ENCODE results near the gene ZFYVE9. TPM values are rescaled to one million over a fixed set of nuclear protein-coding genes. Genes with fewer than 3 reads are reported as not detected.

Gene ZFYVE9
- total and polyA plus RNA-seq, 2 of the 13 experiments (the other 11 are each of a cell fraction or from before 2014, with no cell fraction given) = 9.2 to 19.8 TPM

DNA sequence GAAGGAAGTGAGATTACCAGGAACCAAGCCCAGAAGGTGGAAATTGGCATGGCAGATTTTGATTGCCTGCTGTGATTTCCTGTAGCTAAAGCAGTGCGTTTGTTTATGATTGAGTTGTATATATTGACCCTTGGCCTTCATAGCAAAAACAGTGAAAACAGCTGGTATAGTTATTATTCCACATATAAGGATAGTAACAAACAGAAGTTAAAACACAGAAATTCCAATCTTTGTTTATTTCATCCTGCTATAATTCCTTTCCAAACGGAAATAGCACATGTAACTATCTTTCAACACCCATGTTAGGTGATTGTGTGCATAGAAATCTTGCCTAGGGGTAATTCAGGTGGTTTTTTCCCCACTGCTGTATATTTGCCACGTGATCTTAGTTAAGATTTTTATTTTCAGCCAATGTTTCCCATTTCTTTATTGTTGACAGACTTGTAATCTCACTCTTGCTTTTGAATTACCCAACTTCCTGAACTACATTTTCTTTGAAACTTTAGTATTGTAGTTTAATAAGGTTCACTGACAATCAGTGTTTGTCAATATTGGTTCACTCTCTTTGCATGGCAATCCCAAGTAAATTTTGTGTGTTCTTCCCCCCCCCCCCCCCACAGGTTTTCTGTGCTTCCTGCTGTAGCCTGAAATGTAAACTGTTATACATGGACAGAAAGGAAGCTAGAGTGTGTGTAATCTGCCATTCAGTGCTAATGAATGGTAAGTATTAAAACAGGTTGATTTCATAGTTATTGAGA is 121.4 kb downstream of the ZFYVE9 start (continued):
- TF ChIP-seq, protein P1, sequence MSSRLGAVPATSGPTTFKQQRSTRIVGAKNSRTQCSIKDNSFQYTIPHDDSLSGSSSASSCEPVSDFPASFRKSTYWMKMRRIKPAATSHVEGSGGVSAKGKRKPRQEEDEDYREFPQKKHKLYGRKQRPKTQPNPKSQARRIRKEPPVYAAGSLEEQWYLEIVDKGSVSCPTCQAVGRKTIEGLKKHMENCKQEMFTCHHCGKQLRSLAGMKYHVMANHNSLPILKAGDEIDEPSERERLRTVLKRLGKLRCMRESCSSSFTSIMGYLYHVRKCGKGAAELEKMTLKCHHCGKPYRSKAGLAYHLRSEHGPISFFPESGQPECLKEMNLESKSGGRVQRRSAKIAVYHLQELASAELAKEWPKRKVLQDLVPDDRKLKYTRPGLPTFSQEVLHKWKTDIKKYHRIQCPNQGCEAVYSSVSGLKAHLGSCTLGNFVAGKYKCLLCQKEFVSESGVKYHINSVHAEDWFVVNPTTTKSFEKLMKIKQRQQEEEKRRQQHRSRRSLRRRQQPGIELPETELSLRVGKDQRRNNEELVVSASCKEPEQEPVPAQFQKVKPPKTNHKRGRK (CRISPR knock-in tag; IDR thresholded peaks at IDR 0.05) = no peak
- TF ChIP-seq GFI1 (CRISPR knock-in tag; IDR thresholded peaks at IDR 0.05; ENCODE audit: borderline replicate concordance) (0 out of 2 replicates have a peak, but pooled peaks have one; percentile 22), SOX6 (IDR thresholded peaks at IDR 0.05) (no peak), SOX6 (CRISPR knock-in tag; IDR thresholded peaks at IDR 0.05) (peak; percentile 64; the same call in 1 of the 2 replicates), GATAD2A (CRISPR knock-in tag; IDR thresholded peaks at IDR 0.05) (peak; percentile 26; the same call in 1 of the 2 replicates), REPIN1 (CRISPR knock-in tag; IDR thresholded peaks at IDR 0.05; ENCODE audit: borderline replicate concordance, low read depth) (no peak), ETV5 (CRISPR knock-in tag; IDR thresholded peaks at IDR 0.05; ENCODE audit: borderline replicate concordance) (peak; percentile 31; the same call in 1 of the 2 replicates), NCOA2 (CRISPR knock-in tag; IDR thresholded peaks at IDR 0.05) (0 out of 2 replicates have a peak, but pooled peaks have one; percentile 37)
- TF ChIP-seq, protein P2, sequence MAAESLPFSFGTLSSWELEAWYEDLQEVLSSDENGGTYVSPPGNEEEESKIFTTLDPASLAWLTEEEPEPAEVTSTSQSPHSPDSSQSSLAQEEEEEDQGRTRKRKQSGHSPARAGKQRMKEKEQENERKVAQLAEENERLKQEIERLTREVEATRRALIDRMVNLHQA (CRISPR knock-in tag; IDR thresholded peaks at IDR 0.05) = no peak

DNA sequence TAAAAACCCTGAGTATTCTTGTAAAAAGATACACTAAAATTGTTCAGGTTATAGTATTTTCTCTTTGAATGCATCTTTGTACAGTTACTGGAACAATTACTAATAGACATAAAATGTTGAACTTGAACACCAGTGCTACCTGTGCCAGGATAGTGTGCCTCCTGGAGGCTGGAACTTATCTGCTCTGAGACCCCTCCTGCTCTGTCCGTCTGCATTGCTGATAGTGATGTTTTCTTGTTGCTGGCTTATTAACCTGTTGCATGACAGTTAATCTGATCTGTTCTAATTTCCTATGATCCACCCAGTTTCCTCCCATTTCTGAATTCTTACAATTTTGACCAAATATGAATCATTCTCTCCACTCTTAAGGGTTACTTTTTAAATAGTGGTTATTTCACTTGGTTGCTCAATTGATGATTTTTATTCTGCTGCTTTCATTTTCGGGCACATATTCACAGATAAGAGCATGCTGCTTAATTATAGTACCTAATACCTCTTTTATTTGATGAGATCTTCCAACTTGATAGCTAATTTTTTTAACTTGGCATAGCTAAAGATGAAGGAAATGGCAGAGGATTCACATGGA is 122.7 kb downstream of the ZFYVE9 start:
- H3K4me1 ChIP-seq (ENCODE audit: insufficient read depth, low read length) = peaks cover 22% of the 10 kb centered on the region
- peaks cover 5 to 24% of the 10 kb centered on the region in 2 experiments; a peak in 3 of 5 replicates for H3K36me3 ChIP-seq (replicated peaks in 1 of 2; ENCODE audit: control insufficient read depth in 1 of 2, insufficient read depth in 2 of 2, low read length in 2 of 2)
- ChIA-PET CTCF (ENCODE audit: low intra/inter-chr PET ratio, low total read pairs) (no interaction called here), POLR2A (no interaction called here)
- no peak overlapping the region for H3K27ac ChIP-seq (ENCODE audit: extremely low read length, insufficient read depth, low read length)
- no peak overlapping the region for H3K4me3 ChIP-seq (replicated peaks in 1 of 3; ENCODE audit: insufficient read depth in 1 of 3, low read depth in 2 of 3, low read length in 3 of 3)
- DNase-seq (ENCODE audit: low spot score) (no peak), FAIRE-seq (peak; percentile 32), ATAC-seq (no peak; the same call in 2 of the 3 replicates)
- in situ Hi-C loops (cut with HindIII; ENCODE audit: extremely low pct_ligation_motif_present, low pct_unique_long_range_greater_than_20kb) (no loop called here), intact Hi-C loops (cut with micrococcal nuclease; ENCODE audit: unreplicated experiment) (no loop called here)
- 82% methylated on average over 2 of the region's 2 CpGs for WGBS (ENCODE audit: low lambda C conversion rate)
- no peak overlapping the region for H3K9ac ChIP-seq (ENCODE audit: insufficient read depth, low read depth, low read length)
- H3K4me2 ChIP-seq (ENCODE audit: low read depth, low read length) = no peak overlapping the region
- H2AFZ ChIP-seq (ENCODE audit: low read length) = no peak overlapping the region
- no peaks in the 10 kb centered on the region for H4K20me1 ChIP-seq (ENCODE audit: insufficient read depth, low read length)
- H3K9me3 ChIP-seq (ENCODE audit: low read length) = no peaks in the 10 kb centered on the region
- no peaks in the 10 kb centered on the region for H3K79me2 ChIP-seq (ENCODE audit: insufficient read depth, low read length)
- no TSS peak for BruUV-seq (replicated peaks)
- no peaks in the 10 kb centered on the region for H3K27me3 ChIP-seq (ENCODE audit: control insufficient read depth in 1 of 2, insufficient read depth in 2 of 2, low read length in 2 of 2)
- TF ChIP-seq, protein P3, sequence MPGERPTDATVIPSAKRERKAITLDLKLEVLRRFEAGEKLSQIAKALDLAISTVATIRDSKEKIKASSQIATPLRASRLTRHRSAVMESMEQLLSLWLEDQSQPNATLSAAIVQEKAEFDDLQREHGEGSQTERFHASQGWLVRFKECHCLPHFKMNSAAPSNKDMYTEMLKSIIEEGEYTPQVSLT (CRISPR knock-in tag; IDR thresholded peaks at IDR 0.05; ENCODE audit: borderline replicate concordance, low read depth) = no peak
- TF ChIP-seq, protein P4, sequence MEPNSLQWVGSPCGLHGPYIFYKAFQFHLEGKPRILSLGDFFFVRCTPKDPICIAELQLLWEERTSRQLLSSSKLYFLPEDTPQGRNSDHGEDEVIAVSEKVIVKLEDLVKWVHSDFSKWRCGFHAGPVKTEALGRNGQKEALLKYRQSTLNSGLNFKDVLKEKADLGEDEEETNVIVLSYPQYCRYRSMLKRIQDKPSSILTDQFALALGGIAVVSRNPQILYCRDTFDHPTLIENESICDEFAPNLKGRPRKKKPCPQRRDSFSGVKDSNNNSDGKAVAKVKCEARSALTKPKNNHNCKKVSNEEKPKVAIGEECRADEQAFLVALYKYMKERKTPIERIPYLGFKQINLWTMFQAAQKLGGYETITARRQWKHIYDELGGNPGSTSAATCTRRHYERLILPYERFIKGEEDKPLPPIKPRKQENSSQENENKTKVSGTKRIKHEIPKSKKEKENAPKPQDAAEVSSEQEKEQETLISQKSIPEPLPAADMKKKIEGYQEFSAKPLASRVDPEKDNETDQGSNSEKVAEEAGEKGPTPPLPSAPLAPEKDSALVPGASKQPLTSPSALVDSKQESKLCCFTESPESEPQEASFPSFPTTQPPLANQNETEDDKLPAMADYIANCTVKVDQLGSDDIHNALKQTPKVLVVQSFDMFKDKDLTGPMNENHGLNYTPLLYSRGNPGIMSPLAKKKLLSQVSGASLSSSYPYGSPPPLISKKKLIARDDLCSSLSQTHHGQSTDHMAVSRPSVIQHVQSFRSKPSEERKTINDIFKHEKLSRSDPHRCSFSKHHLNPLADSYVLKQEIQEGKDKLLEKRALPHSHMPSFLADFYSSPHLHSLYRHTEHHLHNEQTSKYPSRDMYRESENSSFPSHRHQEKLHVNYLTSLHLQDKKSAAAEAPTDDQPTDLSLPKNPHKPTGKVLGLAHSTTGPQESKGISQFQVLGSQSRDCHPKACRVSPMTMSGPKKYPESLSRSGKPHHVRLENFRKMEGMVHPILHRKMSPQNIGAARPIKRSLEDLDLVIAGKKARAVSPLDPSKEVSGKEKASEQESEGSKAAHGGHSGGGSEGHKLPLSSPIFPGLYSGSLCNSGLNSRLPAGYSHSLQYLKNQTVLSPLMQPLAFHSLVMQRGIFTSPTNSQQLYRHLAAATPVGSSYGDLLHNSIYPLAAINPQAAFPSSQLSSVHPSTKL (CRISPR knock-in tag; IDR thresholded peaks at IDR 0.05) = no peak
- no peak for TF ChIP-seq SNAPC2 (CRISPR knock-in tag; IDR thresholded peaks at IDR 0.05)
- TF ChIP-seq TEAD3 (CRISPR knock-in tag; optimal IDR thresholded peaks at IDR 0.05; ENCODE audit: borderline replicate concordance) = peak; percentile 76
- TF ChIP-seq ZNF7 (CRISPR knock-in tag; IDR thresholded peaks at IDR 0.05) = no peak
- no peak for TF ChIP-seq ZNF546 (CRISPR knock-in tag; conservative IDR thresholded peaks at IDR 0.05)

Data from HepG2 (cell line).